Uterus (tissue), 4 donors: ENCODE measurements around the gene NPAS2. TPM values are rescaled to one million over a fixed set of nuclear protein-coding genes. Genes with fewer than 3 reads are reported as not detected.

Experiments used
- DNase-seq, 2 donors: peaks; one replicate each; pipeline ENCODE4 v3.0.0-alpha.2; 2019 to 2020
- H3K27ac ChIP-seq, 2 donors: fragments of 200-600 bp; sonication (generic); 1 replicate in 1 of 2; 2 replicates in 1 of 2; pipeline ENCODE4 v1.5.1; 2016 to 2018
- H3K27me3 ChIP-seq, 2 donors: fragments of 200-600 bp; sonication (generic); one replicate each; pipeline ENCODE4 v1.5.1; 2018 to 2019; ENCODE audit warnings: control low read depth in 1 of 2
- H3K36me3 ChIP-seq, 2 donors: fragments of 200-600 bp; sonication (generic); one replicate each; pipeline ENCODE4 v1.5.1; 2019; ENCODE audit warnings: control low read depth in 1 of 2
- H3K4me1 ChIP-seq, 2 donors: fragments of 200-600 bp; sonication (generic); one replicate each; pipeline ENCODE4 v1.5.1; 2018 to 2019; ENCODE audit warnings: control low read depth in 1 of 2
- H3K4me3 ChIP-seq, 2 donors: fragments of 200-600 bp; sonication (generic); 1 replicate in 1 of 2; 2 replicates in 1 of 2; pipeline ENCODE4 v1.5.1; 2018 to 2019; ENCODE audit warnings: mild to moderate bottlenecking in 1 of 2
- H3K9me3 ChIP-seq, 2 donors: fragments of 200-600 bp; sonication (generic); one replicate each; pipeline ENCODE4 v1.5.1; 2019; ENCODE audit warnings: control low read depth in 1 of 2
- POLR2A ChIP-seq, 2 donors: fragments of 450-650 bp; IDR thresholded peaks; one replicate each; pipeline ENCODE4 v1.6.1; 2016; ENCODE audit warnings: antibody characterized with exemption in 2 of 2, mild to moderate bottlenecking in 1 of 2, moderate library complexity in 1 of 2
- intact Hi-C: fragments of 100-400 bp; cut with DNase I; formaldehyde crosslinking; loops from one replicate; pipeline ENCODE4 v1.15.1; 2023; ENCODE audit warnings: low total_unique reads
- total RNA-seq, 4 donors: library from RNA; depleted of rRNA in 3 of 4; stranded (reverse); fragments of >200 nt in 3 of 4; gene quantifications; one replicate each; pipeline versions ENCODE4 v1.1.0 to v1.2.4, GENCODE V29; 2014 to 2023
- TF ChIP-seq, protein P1 (sequence below), 4 experiments: fragments of 200-600 bp in 2 of 4; fragments of 450-650 bp in 2 of 4; sonication (generic) in 2 of 4; IDR thresholded peaks; one replicate each; pipeline ENCODE4 v1.5.1; 2016 to 2019; ENCODE audit warnings: antibody characterized with exemption in 4 of 4, mild to moderate bottlenecking in 2 of 4, moderate library complexity in 1 of 4
- donor health status: DM: yes; HTN: yes; CAD: no.

The NPAS2 gene
- total RNA-seq, 4 donors from 2014 or later = 5.6 to 66.5 (median 24.9) TPM

DNA sequence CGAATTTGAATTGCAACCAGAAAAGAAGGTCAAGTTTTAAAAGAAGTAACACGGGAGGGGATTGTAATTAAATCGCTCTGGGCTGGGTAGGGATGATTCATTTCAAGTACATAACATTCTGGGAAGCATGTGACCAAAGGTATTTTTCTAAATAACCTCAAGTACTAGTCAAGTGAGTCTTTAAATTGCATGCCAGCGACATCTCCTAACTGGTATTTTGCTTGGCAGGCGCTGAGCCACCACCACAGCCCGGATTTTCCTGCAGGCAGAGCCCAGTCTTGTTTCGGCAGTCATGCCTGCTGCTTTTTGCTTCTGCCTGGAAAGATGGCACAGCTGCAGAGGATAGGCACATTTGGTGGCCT, 33.7 kb upstream of the NPAS2 start:
- DNase-seq = no peak
- Histone ChIP-seq H3K4me1 (no peaks in the 10 kb centered on the region), H3K9me3 (no peaks in the 10 kb centered on the region), H3K27me3 (no peaks in the 10 kb centered on the region), H3K36me3 (no peaks in the 10 kb centered on the region), H3K4me3 (no peak overlapping the region), H3K27ac (no peak overlapping the region)
- TF ChIP-seq POLR2A (IDR thresholded peaks at IDR 0.05) = no peak
- TF ChIP-seq, protein P1, sequence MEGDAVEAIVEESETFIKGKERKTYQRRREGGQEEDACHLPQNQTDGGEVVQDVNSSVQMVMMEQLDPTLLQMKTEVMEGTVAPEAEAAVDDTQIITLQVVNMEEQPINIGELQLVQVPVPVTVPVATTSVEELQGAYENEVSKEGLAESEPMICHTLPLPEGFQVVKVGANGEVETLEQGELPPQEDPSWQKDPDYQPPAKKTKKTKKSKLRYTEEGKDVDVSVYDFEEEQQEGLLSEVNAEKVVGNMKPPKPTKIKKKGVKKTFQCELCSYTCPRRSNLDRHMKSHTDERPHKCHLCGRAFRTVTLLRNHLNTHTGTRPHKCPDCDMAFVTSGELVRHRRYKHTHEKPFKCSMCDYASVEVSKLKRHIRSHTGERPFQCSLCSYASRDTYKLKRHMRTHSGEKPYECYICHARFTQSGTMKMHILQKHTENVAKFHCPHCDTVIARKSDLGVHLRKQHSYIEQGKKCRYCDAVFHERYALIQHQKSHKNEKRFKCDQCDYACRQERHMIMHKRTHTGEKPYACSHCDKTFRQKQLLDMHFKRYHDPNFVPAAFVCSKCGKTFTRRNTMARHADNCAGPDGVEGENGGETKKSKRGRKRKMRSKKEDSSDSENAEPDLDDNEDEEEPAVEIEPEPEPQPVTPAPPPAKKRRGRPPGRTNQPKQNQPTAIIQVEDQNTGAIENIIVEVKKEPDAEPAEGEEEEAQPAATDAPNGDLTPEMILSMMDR (IDR thresholded peaks at IDR 0.05) = no peak
- intact Hi-C loops = no loop called here

DNA sequence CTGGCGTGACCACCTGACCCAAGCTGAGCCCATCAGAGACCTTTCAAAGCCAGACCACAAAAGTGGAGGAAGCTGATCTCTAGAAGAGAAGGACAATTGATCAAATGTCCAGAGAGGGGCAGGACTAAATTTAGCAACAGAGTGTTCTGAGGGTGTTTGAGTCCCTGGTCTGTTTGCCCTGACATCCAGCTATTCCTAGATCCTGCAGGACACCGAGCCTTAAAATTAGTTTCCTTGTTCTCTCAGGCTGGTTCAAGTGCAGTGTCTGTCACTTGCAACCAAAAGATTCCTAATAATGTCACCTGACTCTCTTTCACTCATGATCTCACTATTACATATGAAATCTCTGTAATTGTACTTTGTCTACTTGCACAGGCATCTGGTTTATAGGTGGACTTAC, 33.0 kb upstream of the NPAS2 start:
- no peak overlapping the region for H3K4me3 ChIP-seq
- no peak for DNase-seq
- no peaks in the 10 kb centered on the region for H3K4me1 ChIP-seq
- no peak overlapping the region for H3K27ac ChIP-seq
- no peaks in the 10 kb centered on the region for H3K9me3 ChIP-seq
- TF ChIP-seq POLR2A (IDR thresholded peaks at IDR 0.05) = no peak
- TF ChIP-seq, protein P1 (IDR thresholded peaks at IDR 0.05) = no peak
- no peaks in the 10 kb centered on the region for H3K27me3 ChIP-seq
- intact Hi-C loops = no loop called here
- no peaks in the 10 kb centered on the region for H3K36me3 ChIP-seq

DNA sequence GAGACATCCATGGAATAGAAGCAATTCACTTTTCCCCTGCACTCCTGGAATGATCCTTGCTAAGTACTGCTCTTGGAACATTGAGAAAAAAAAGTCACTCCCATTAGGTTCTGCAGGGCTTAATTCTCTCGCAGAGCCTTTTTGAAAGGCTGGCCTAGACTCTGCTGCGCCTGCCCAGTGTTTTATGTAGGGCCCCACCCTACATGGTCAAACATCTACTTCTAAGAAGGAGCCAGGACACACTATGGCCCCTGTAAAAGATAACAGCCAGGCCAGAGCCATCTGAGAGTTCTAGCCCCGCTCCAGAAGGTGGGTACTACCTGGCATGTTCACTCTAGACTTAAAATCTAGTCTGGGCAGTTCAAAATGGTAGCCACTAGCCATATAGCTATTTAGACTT, 30.6 kb upstream of the NPAS2 start:
- H3K9me3 ChIP-seq = no peaks in the 10 kb centered on the region
- no peak overlapping the region for H3K27ac ChIP-seq
- TF ChIP-seq, protein P1 (IDR thresholded peaks at IDR 0.05) = no peak
- no peak for TF ChIP-seq POLR2A (IDR thresholded peaks at IDR 0.05)
- no peaks in the 10 kb centered on the region for H3K36me3 ChIP-seq
- no peaks in the 10 kb centered on the region for H3K27me3 ChIP-seq
- intact Hi-C loops = no loop called here
- H3K4me1 ChIP-seq = no peaks in the 10 kb centered on the region
- no peak for DNase-seq
- H3K4me3 ChIP-seq = no peak overlapping the region

DNA sequence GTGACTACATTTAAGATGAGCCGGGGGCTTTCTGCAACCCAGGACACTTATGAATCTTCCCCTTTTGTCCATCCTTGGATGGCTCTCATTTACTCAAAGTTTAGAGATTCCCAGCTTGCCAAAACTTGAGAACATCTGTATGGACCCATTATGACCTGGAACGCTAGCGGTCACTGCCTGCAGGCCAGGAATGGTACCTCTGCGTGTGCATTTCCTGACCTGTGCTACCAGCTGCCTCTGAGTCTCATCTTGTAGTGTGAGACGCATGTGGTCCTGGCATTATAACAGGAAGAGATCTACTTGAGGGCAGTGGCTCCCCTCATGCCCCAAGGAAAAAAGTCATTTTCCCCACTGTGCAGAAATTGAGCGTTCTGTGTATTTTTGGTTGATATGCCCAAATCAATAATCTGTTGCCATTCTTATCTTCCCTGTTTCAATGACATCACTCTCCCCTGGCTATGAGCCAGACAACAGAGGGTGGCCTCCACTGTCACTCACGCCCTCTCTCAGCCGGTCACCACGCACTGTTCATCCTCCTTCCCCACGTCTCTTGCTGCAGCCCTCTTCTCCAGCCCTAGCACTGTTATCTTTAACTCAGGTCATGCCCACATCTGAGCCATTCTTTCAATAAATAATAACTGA, 28.5 kb upstream of the NPAS2 start:
- Histone ChIP-seq H3K27ac (no peak overlapping the region), H3K4me1 (no peaks in the 10 kb centered on the region), H3K9me3 (no peaks in the 10 kb centered on the region), H3K4me3 (no peak overlapping the region), H3K36me3 (no peaks in the 10 kb centered on the region), H3K27me3 (no peaks in the 10 kb centered on the region)
- no peak for DNase-seq
- TF ChIP-seq POLR2A (IDR thresholded peaks at IDR 0.05) = no peak
- TF ChIP-seq, protein P1 (IDR thresholded peaks at IDR 0.05) = no peak
- intact Hi-C loops = no loop called here

DNA sequence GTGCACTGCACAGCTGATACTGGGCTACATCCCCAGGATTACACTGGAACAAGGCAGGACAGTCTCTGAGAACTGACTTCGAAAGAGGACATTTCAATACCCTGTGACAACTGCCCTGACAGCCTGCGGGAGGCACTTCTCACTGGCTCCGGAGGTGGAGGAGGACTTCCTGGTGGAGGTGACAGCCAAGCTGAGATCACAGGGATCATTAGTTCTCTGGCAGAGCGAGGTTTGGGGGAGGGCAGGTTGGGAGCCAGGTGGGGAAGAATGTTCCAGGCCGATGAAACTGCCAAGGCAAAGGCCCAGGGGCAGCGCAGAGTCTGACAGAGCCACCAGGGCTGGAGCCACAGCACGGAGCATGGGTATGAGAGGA, 28.0 kb upstream of the NPAS2 start:
- TF ChIP-seq POLR2A (IDR thresholded peaks at IDR 0.05) = no peak
- TF ChIP-seq, protein P1 (IDR thresholded peaks at IDR 0.05) = no peak
- Histone ChIP-seq H3K4me1 (no peaks in the 10 kb centered on the region), H3K4me3 (no peak overlapping the region)

More for the DNA sequence above, 28.0 kb upstream of the NPAS2 start:
- Histone ChIP-seq H3K27ac (no peak overlapping the region), H3K27me3 (no peaks in the 10 kb centered on the region), H3K36me3 (no peaks in the 10 kb centered on the region), H3K9me3 (no peaks in the 10 kb centered on the region)
- intact Hi-C loops = no loop called here
- DNase-seq = no peak
